GM23248 (cell line): ENCODE measurements around the gene SHB.

Source experiments
- EZH2 ChIP-seq: fragments of 200-600 bp; sonication (generic); IDR thresholded peaks from 2 replicates; pipeline ENCODE4 v1.6.1; 2018; ENCODE audit warnings: antibody characterized with exemption, mild to moderate bottlenecking; ENCODE audit not compliant: insufficient read depth, poor library complexity, severe bottlenecking
- EZH2phosphoT487 ChIP-seq: fragments of 200-600 bp; sonication (generic); IDR thresholded peaks from 2 replicates; pipeline ENCODE4 v1.6.1; 2018; ENCODE audit warnings: antibody characterized with exemption, moderate library complexity, mild to moderate bottlenecking, low read depth; ENCODE audit not compliant: insufficient read depth

- TF ChIP-seq EZH2phosphoT487 (no peak), EZH2 (no peak)
Observed at GRCh38 chr9:37870799-37871176, 198.2 kb downstream of the SHB start.
